ENCODE measurements around the gene XPO1. TPM values are rescaled to one million over a fixed set of nuclear protein-coding genes. Genes with fewer than 3 reads are reported as not detected.
"Not testable (repeated sequence)": the region's sequence is repeated elsewhere in the genome, so short reads cannot be mapped to it uniquely, and the experiment has no call there.

Gene XPO1
- total and polyA plus RNA-seq, 8 donors = 20.6 to 359 (median 69.4) TPM

GRCh38 chr2:61550375-61551209, 12.4 kb upstream of the XPO1 start:
- Histone ChIP-seq H3K9me3 (no peaks in the 10 kb centered on the region), H3K4me1 (no peaks in the 10 kb centered on the region), H3K27me3 (no peaks in the 10 kb centered on the region), H3K27ac (no peak overlapping the region), H3K36me3 (no peaks in the 10 kb centered on the region), H3K4me3 (no peak overlapping the region)
- 63 to 85% (median 77%) methylated on average over 5 of the region's 5 CpGs for WGBS, 5 donors
- intact Hi-C loops (cut with DNase I; ENCODE audit: low total_unique reads) = no loop called here
- TF ChIP-seq POLR2AphosphoS5 (IDR thresholded peaks at IDR 0.05) (no peak), POLR2A (IDR thresholded peaks at IDR 0.05) (no peak), EP300 (IDR thresholded peaks at IDR 0.05) (no peak)
- TF ChIP-seq, protein P1, sequence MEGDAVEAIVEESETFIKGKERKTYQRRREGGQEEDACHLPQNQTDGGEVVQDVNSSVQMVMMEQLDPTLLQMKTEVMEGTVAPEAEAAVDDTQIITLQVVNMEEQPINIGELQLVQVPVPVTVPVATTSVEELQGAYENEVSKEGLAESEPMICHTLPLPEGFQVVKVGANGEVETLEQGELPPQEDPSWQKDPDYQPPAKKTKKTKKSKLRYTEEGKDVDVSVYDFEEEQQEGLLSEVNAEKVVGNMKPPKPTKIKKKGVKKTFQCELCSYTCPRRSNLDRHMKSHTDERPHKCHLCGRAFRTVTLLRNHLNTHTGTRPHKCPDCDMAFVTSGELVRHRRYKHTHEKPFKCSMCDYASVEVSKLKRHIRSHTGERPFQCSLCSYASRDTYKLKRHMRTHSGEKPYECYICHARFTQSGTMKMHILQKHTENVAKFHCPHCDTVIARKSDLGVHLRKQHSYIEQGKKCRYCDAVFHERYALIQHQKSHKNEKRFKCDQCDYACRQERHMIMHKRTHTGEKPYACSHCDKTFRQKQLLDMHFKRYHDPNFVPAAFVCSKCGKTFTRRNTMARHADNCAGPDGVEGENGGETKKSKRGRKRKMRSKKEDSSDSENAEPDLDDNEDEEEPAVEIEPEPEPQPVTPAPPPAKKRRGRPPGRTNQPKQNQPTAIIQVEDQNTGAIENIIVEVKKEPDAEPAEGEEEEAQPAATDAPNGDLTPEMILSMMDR (IDR thresholded peaks at IDR 0.05) = no peak
- DNase-seq = no peak

GRCh38 chr2:61549546-61549945, 11.4 kb upstream of the XPO1 start:
- Histone ChIP-seq H3K9me3 (no peaks in the 10 kb centered on the region), H3K36me3 (no peaks in the 10 kb centered on the region), H3K27ac (no peak overlapping the region), H3K4me1 (no peaks in the 10 kb centered on the region), H3K27me3 (no peaks in the 10 kb centered on the region), H3K4me3 (no peak overlapping the region)
- intact Hi-C loops (cut with DNase I; ENCODE audit: low total_unique reads) = no loop called here
- TF ChIP-seq, protein P1 (IDR thresholded peaks at IDR 0.05) = no peak
- TF ChIP-seq POLR2AphosphoS5 (IDR thresholded peaks at IDR 0.05) (no peak), EP300 (IDR thresholded peaks at IDR 0.05) (no peak), POLR2A (IDR thresholded peaks at IDR 0.05) (no peak)
- WGBS, 5 donors = 93 to 99% (median 95%) methylated on average over 2 of the region's 2 CpGs
- DNase-seq = no peak

DNA sequence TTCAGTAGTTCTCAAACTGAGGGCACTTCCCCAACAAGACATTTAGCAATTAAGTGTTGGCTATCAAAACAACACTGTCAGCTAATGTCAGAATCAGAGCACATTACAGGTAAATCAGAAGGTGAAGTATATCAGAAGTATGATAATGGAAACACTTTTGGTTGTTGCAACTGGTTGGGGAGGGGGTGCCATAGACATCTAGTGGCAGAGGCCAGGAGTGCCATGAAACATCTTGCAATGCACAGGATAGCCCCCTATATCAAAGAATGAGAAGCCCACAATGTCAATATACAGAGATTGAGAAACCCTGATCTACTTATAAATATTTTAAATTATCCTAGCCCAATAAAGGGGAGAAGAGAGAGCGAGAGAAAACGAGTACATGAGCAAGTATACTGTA, 4.9 kb upstream of the XPO1 start:
- Histone ChIP-seq H3K9me3 (no peaks in the 10 kb centered on the region), H3K27ac (no peak overlapping the region), H3K27me3 (no peaks in the 10 kb centered on the region), H3K4me3 (no peak overlapping the region), H3K4me1 (peaks cover 4 to 8% (median 8%) of the 10 kb centered on the region in 4 donors), H3K36me3 (no peaks in the 10 kb centered on the region)
- TF ChIP-seq EP300 (IDR thresholded peaks at IDR 0.05) = no peak
- TF ChIP-seq, protein P1 (IDR thresholded peaks at IDR 0.05) = no peak
- no peak for TF ChIP-seq POLR2A (IDR thresholded peaks at IDR 0.05)
- TF ChIP-seq POLR2AphosphoS5 (IDR thresholded peaks at IDR 0.05) = no peak
- intact Hi-C loops (cut with DNase I; ENCODE audit: low total_unique reads) = no loop called here
- DNase-seq = no peak
- WGBS, 5 donors = 75 to 86% (median 83%) methylated on average over 2 of the region's 2 CpGs

DNA sequence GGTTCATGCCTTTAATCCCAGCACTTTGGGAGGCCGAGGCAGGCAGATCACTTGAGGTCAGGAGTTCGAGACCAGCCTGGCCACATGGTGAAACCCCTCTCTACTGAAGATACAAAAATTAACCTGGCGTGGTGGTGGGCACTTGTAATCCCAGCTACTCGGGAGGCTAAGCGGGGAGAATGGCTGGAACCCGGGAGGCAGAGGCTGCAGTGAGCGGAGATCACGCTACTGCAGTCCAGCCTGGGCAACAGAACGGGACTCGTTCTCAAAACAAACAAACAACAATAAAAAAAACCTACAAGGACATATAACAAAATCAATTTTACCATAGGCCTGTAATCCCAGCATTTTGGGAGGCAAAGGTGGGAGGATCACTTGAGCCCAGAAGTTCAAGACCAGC, 2.0 kb upstream of the XPO1 start:
- 96 to 97% (median 97%) methylated on average over 9 to 10 of the region's 10 CpGs for WGBS, 5 donors
- H3K4me3 ChIP-seq; DNase-seq; intact Hi-C loops (cut with DNase I; ENCODE audit: low total_unique reads); H3K27me3 ChIP-seq; H3K9me3 ChIP-seq; H3K27ac ChIP-seq; H3K36me3 ChIP-seq: not testable (repeated sequence)
- peaks cover 9 to 15% (median 12%) of the 10 kb centered on the region in 4 donors for H3K4me1 ChIP-seq
